NT2/D1 (cell line): ENCODE measurements around the gene KAT6B.

Experiments
- DNase-seq: peaks from one replicate; pipeline ENCODE4 v3.0.0-alpha.2; 2011; ENCODE audit warnings: low read depth, low spot score
- H3K27me3 ChIP-seq: 2 replicates; pipeline ENCODE4 v1.6.0; 2011; ENCODE audit warnings: mild to moderate bottlenecking; ENCODE audit not compliant: insufficient read length, insufficient read depth
- H3K36me3 ChIP-seq: 2 replicates; pipeline ENCODE4 v1.6.1; 2011; ENCODE audit warnings: mild to moderate bottlenecking, low read length, mixed read lengths; ENCODE audit not compliant: insufficient read depth, insufficient read length
- H3K4me1 ChIP-seq: 2 replicates; pipeline ENCODE4 v1.5.1; 2011; ENCODE audit not compliant: insufficient read depth, insufficient read length
- H3K4me3 ChIP-seq: 2 replicates; pipeline ENCODE4 v1.5.1; 2011; ENCODE audit warnings: low read depth; ENCODE audit not compliant: insufficient read length
- H3K9ac ChIP-seq: 2 replicates; pipeline ENCODE4 v1.6.0; 2011; ENCODE audit warnings: low read depth; ENCODE audit not compliant: insufficient read length
- H3K9me3 ChIP-seq: 2 replicates; pipeline ENCODE4 v1.5.1; 2011; ENCODE audit warnings: mild to moderate bottlenecking, low read length; ENCODE audit not compliant: insufficient read depth
- SUZ12 ChIP-seq: IDR thresholded peaks from 2 replicates; pipeline ENCODE4 v1.6.1; 2011; ENCODE audit not compliant: insufficient read length, insufficient read depth; ENCODE audit errors: extremely low read depth
- YY1 ChIP-seq: IDR thresholded peaks from 2 replicates; pipeline ENCODE4 v1.6.1; 2011; ENCODE audit not compliant: insufficient read length, insufficient read depth
- ZNF274 ChIP-seq: IDR thresholded peaks from 2 replicates; pipeline ENCODE4 v1.6.1; 2011; ENCODE audit warnings: mild to moderate bottlenecking, low read depth, low read length

Gene KAT6B

GRCh38 chr10:74977913-74978847, 151.8 kb downstream of the KAT6B start:
- no peak overlapping the region for H3K9ac ChIP-seq
- H3K9me3 ChIP-seq: no peaks in the 10 kb centered on the region
- H3K4me1 ChIP-seq: no peaks in the 10 kb centered on the region
- H3K4me3 ChIP-seq: no peak overlapping the region
- H3K27me3 ChIP-seq: no peaks in the 10 kb centered on the region
- DNase-seq: no peak
- no peak for TF ChIP-seq SUZ12
- TF ChIP-seq ZNF274: no peak
- TF ChIP-seq YY1: no peak
- peaks cover 14% of the 10 kb centered on the region for H3K36me3 ChIP-seq

- no peaks in the 10 kb centered on the region for H3K27me3 ChIP-seq
- H3K4me1 ChIP-seq: no peaks in the 10 kb centered on the region
- H3K4me3 ChIP-seq: no peak overlapping the region
- no peak for TF ChIP-seq SUZ12
- TF ChIP-seq YY1: no peak
- TF ChIP-seq ZNF274: no peak
- H3K9ac ChIP-seq: no peak overlapping the region
- H3K9me3 ChIP-seq: no peaks in the 10 kb centered on the region
- peaks cover 4% of the 10 kb centered on the region for H3K36me3 ChIP-seq
- DNase-seq: no peak
Observed at GRCh38 chr10:74981831-74982633, 155.6 kb downstream of the KAT6B start.

GRCh38 chr10:74982634-74982982, 156.2 kb downstream of the KAT6B start:
- Histone ChIP-seq H3K9me3 (no peaks in the 10 kb centered on the region), H3K27me3 (no peaks in the 10 kb centered on the region), H3K9ac (no peak overlapping the region), H3K36me3 (peaks cover 4% of the 10 kb centered on the region), H3K4me3 (no peak overlapping the region), H3K4me1 (no peaks in the 10 kb centered on the region)
- DNase-seq: no peak
- TF ChIP-seq YY1: no peak
- no peak for TF ChIP-seq ZNF274
- TF ChIP-seq SUZ12: no peak

- Histone ChIP-seq H3K4me1 (no peaks in the 10 kb centered on the region), H3K9me3 (no peaks in the 10 kb centered on the region), H3K36me3 (peaks cover 4% of the 10 kb centered on the region), H3K27me3 (no peaks in the 10 kb centered on the region), H3K4me3 (no peak overlapping the region), H3K9ac (no peak overlapping the region)
- no peak for TF ChIP-seq SUZ12
- no peak for TF ChIP-seq YY1
- TF ChIP-seq ZNF274: no peak
- DNase-seq: no peak
Observed at GRCh38 chr10:74983383-74983782, 157.0 kb downstream of the KAT6B start.

GRCh38 chr10:74987339-74988053, 161.1 kb downstream of the KAT6B start:
- H3K36me3 ChIP-seq: peaks cover 4% of the 10 kb centered on the region
- H3K27me3 ChIP-seq: no peaks in the 10 kb centered on the region
- no peak overlapping the region for H3K4me3 ChIP-seq
- H3K9me3 ChIP-seq: no peaks in the 10 kb centered on the region
- no peak overlapping the region for H3K9ac ChIP-seq
- no peak for TF ChIP-seq YY1
- TF ChIP-seq ZNF274: no peak
- TF ChIP-seq SUZ12: no peak
- DNase-seq: no peak
- H3K4me1 ChIP-seq: no peaks in the 10 kb centered on the region

GRCh38 chr10:74988054-74988775, 161.8 kb downstream of the KAT6B start:
- Histone ChIP-seq H3K4me3 (no peak overlapping the region), H3K36me3 (peaks cover 4% of the 10 kb centered on the region), H3K9ac (no peak overlapping the region), H3K27me3 (no peaks in the 10 kb centered on the region), H3K4me1 (no peaks in the 10 kb centered on the region), H3K9me3 (no peaks in the 10 kb centered on the region)
- DNase-seq: no peak
- TF ChIP-seq SUZ12: no peak
- TF ChIP-seq ZNF274: no peak
- TF ChIP-seq YY1: no peak
